Measurements from ENCODE around the gene CDC34. TPM values are rescaled to one million over a fixed set of nuclear protein-coding genes. Genes with fewer than 3 reads are reported as not detected.

Gene CDC34
- total RNA-seq, 2 donors from 2014 or later = 128 to 138 TPM

- no peaks in the 10 kb centered on the region for H3K4me1 ChIP-seq (ENCODE audit: control insufficient read depth, insufficient read depth, low read length)
- H3K9me3 ChIP-seq (ENCODE audit: control insufficient read depth, low read length) = peaks cover 15% of the 10 kb centered on the region
- H3K9ac ChIP-seq (ENCODE audit: extremely low read depth, low read length, poor library complexity, severe bottlenecking) = no peak overlapping the region
- no peaks in the 10 kb centered on the region for H3K36me3 ChIP-seq (ENCODE audit: control insufficient read depth, insufficient read depth, low read length)
- no peak overlapping the region for H3K4me3 ChIP-seq (ENCODE audit: low read length)
- WGBS, 2 experiments (ENCODE audit: insufficient coverage in 1 of 2, insufficient read length in 1 of 2) = 80% methylated on average over 17 to 21 of the region's 21 CpGs
- Mint-ChIP-seq H3K27me3 (ENCODE audit: insufficient read depth) (peaks cover 24% of the 10 kb centered on the region), H3K27ac (no peak overlapping the region), H3K9me3 (peaks cover 18% of the 10 kb centered on the region), H3K36me3 (ENCODE audit: low read depth) (no peaks in the 10 kb centered on the region), H3K4me3 (no peak overlapping the region), H3K4me1 (peaks cover 7% of the 10 kb centered on the region)
- H3K27me3 ChIP-seq (ENCODE audit: control insufficient read depth, insufficient read depth, low read length, poor library complexity, severe bottlenecking) = no peaks in the 10 kb centered on the region
- DNase-seq = no peak
- no peak overlapping the region for H3K27ac ChIP-seq (ENCODE audit: low read depth, low read length)
- no peak for TF ChIP-seq CTCF (conservative IDR thresholded peaks at IDR 0.05)
Measured at GRCh38 chr19:483332-484072, 48.1 kb upstream of the CDC34 start.

GRCh38 chr19:484494-484893 is 47.1 kb upstream of the CDC34 start:
- whole genome bisulfite sequencing, 2 experiments (ENCODE audit: insufficient coverage in 1 of 2, insufficient read length in 1 of 2) = 75 to 80% methylated on average over 7 to 15 of the region's 15 CpGs
- no peak overlapping the region for H3K27ac ChIP-seq (ENCODE audit: low read depth, low read length)
- H3K4me1 ChIP-seq (ENCODE audit: control insufficient read depth, insufficient read depth, low read length) = no peaks in the 10 kb centered on the region
- no peak overlapping the region for H3K4me3 ChIP-seq (ENCODE audit: low read length)
- Mint-ChIP-seq H3K27me3 (ENCODE audit: insufficient read depth) (peaks cover 24% of the 10 kb centered on the region), H3K9me3 (peaks cover 18% of the 10 kb centered on the region), H3K36me3 (ENCODE audit: low read depth) (no peaks in the 10 kb centered on the region), H3K4me3 (no peak overlapping the region), H3K4me1 (peaks cover 7% of the 10 kb centered on the region), H3K27ac (no peak overlapping the region)
- peaks cover 15% of the 10 kb centered on the region for H3K9me3 ChIP-seq (ENCODE audit: control insufficient read depth, low read length)
- H3K27me3 ChIP-seq (ENCODE audit: control insufficient read depth, insufficient read depth, low read length, poor library complexity, severe bottlenecking) = no peaks in the 10 kb centered on the region
- no peak for TF ChIP-seq CTCF (conservative IDR thresholded peaks at IDR 0.05)
- DNase-seq = no peak
- no peak overlapping the region for H3K9ac ChIP-seq (ENCODE audit: extremely low read depth, low read length, poor library complexity, severe bottlenecking)
- H3K36me3 ChIP-seq (ENCODE audit: control insufficient read depth, insufficient read depth, low read length) = no peaks in the 10 kb centered on the region

GRCh38 chr19:485077-485476 is 46.5 kb upstream of the CDC34 start:
- H3K27me3 ChIP-seq (ENCODE audit: control insufficient read depth, insufficient read depth, low read length, poor library complexity, severe bottlenecking) = no peaks in the 10 kb centered on the region
- H3K4me1 Mint-ChIP-seq = peaks cover 7% of the 10 kb centered on the region
- WGBS, 2 experiments (ENCODE audit: insufficient coverage in 1 of 2, insufficient read length in 1 of 2) = 91 to 93% methylated on average over 18 to 22 of the region's 22 CpGs
- no peaks in the 10 kb centered on the region for H3K36me3 ChIP-seq (ENCODE audit: control insufficient read depth, insufficient read depth, low read length)
- no peak overlapping the region for H3K4me3 ChIP-seq (ENCODE audit: low read length)
- H3K4me3 Mint-ChIP-seq = no peak overlapping the region
- peaks cover 15% of the 10 kb centered on the region for H3K9me3 ChIP-seq (ENCODE audit: control insufficient read depth, low read length)
- H3K27ac ChIP-seq (ENCODE audit: low read depth, low read length) = peak overlapping the region; percentile 85
- no peak overlapping the region for H3K9ac ChIP-seq (ENCODE audit: extremely low read depth, low read length, poor library complexity, severe bottlenecking)
- H3K9me3 Mint-ChIP-seq = peaks cover 14% of the 10 kb centered on the region
- no peaks in the 10 kb centered on the region for H3K4me1 ChIP-seq (ENCODE audit: control insufficient read depth, insufficient read depth, low read length)
- no peaks in the 10 kb centered on the region for H3K36me3 Mint-ChIP-seq (ENCODE audit: low read depth)
- H3K27me3 Mint-ChIP-seq (ENCODE audit: insufficient read depth) = peaks cover 21% of the 10 kb centered on the region
- H3K27ac Mint-ChIP-seq = no peak overlapping the region
- no peak for TF ChIP-seq CTCF (conservative IDR thresholded peaks at IDR 0.05)
- DNase-seq = no peak
